Activated naive CD4-positive, alpha-beta T cell treated with anti-CD3 and anti-CD28 coated beads, Interleukin-2, amount 50 U/mL, for 16 hours (primary cell): ENCODE data around the gene PAK4.
A peak's percentile ranks its signal among the peaks of the same experiment; 100 is the strongest.
"Not testable (repeated sequence)": the region's sequence is repeated elsewhere in the genome, so short reads cannot be mapped to it uniquely, and the experiment has no call there.

Source experiments
- DNase-seq: peaks from one replicate; pipeline ENCODE4 v3.0.0-alpha.2; 2020

The PAK4 gene

DNA sequence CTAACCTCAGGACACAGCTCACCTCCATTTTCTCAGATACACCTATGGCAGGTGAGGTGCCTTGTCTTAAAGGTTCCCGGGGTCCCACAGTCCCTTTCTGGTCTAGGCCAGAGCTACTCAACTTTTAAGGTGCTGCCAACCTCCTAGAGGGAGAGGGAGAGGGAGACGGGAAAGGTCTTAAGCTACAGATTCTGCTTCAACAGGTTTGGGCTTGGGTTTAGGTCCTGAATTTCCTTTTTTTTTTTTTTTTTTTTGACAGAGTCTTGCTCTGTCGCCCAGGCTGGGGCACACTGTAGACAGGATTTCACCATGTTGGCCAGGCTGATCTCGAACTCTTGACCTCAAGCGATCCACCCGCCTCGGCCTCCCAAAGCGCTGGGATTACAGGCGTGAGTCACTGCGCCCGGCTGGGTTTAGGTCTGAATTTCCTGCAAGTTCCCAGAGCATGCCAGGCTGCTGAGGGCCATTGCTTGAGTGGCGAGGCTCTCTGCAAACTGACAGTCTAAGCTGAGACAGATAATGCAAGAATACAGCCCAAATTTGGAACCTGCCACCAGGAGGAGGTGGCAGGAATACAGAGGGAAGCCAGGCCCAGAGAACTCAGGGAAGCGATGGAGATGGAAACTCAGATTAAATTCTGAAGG lies 86.3 kb downstream of the PAK4 start:
- no peak for DNase-seq

DNA sequence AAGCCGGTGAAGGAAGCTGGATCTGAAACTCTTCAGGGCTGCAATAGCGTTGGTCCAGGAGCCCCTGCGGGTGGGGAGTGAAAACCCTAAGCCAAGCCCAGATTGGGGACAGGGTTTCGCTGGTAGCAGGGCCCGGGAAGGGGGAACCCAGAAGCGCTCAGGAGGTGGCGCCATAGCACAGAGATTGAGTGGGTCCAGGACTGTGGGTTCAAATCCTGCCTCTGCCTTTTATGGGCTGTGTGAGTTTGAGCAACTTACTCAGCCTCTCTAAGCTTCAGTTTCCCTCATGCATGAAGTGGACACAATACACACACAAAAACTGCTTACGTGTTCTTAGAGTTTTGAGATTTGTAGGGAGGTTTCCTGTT lies 86.8 kb downstream of the PAK4 start:
- DNase-seq: peak; percentile 61

DNA sequence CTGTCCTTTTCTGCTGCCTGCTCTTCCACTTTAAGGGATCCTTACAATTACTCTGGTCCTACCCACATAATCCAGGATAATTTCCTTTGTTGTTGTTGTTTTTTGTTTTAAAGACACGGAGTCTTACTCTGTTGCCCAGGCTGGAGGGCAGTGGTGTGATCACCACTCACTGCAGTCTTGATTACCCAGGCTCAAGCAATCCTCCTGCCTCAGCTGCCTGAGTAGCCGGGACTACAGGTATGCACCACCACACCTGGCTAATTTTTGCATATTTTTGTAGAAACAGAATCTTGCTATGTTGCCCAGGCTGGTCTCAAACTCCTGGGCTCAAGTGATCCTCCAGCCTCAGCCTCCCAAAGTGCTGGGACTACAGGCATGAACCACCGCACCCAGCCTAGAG lies 89.7 kb downstream of the PAK4 start:
- DNase-seq: not testable (repeated sequence)

DNA sequence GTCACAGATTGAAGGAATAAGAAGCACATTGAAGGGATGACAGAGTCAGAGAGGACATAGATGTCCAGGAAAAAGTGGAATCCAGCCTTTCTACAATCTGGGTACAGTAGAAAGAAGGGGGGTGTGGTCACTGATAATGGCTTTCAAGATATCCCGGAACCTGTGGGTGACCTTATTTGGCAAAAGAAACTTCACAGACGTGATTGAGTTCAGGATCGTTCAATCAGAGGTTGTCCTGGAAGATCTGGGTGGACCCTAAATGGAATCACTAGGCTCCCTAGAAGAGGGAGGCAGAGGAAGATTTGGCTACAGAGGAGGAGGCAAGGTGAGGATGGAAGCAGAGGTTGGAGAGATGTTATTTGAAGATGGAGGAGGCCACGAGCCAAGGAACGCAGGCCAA lies 91.5 kb downstream of the PAK4 start:
- no peak for DNase-seq

DNA sequence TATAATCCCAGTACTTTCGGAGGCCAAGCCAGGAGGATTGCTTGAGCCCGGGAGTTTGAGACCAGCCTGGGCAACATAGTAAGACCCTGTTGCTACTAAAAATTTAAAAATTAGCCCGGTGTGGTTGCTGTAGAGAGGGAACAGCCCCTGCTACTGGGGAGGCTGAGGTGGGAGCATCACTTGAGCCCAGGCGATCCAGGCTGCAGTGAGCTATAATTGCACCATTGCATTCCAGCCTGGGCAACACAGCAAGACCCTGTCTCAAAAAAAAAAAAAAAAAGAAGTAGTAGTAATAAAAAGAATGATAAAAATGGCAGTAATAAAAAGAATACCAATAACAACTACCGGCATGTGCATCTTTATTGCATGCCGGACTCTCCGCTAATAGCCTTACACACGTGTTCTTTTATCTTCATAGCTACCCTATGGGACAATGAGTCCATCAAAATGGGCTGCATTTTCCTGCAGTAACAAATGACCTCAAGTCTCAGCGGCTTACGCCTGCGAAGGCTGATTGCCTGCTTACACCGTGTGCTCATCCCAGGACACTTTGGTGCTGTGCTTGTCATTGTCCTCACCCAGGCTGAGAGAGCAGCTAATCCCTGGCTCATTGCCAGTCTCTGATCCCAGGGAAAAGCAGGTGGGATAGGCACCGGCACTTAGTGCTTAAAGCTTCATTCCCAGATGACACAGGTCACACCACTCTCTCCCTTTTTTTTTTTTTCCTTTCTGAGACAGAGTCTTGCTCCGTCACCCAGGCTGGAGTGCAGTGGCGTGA lies 92.8 kb downstream of the PAK4 start:
- DNase-seq: no peak

DNA sequence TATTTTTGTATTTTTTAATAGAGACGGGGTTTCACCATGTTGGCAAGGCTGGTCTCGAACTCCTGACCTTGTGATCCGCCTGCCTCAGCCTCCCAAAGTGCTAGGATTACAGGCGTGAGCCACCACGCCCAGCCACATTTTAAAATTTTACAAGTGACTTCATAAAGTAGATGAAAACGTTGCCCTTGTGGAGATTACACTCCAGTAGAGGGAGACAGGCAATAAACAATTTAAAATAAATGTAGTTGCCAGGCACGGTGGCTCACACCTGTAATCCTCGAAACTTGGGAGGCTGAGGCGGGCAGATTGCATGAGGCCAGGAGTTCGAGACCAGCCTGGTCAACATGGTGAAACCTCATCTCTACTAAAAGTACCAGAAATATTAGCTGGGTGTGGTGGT lies 93.5 kb downstream of the PAK4 start:
- DNase-seq: not testable (repeated sequence)

DNA sequence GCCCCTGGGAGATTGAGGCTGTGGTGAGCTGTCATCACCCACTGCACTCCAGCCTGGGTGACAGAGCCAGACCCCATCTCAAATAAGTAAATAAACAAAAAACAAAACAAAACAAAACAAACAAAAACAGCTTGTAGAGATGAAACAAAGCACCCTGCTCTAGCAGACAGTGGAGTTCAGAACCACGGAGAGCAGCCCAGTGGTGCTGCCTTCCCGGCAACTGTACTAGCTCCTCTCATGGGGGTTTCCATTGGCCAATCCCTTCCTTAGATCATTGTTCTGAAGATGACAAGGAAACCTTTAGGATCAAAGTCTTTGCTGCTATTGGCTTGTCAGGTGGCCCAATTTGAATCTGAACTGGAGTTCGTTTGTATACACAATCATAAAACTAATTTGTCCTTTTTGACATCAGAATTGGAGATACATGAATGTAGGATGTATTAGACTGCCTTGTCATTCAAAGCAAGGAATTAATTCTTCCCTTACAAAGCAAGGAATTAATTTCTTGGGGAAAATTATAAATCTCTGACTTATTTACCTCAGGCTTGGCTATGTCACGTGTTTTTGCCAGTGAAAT lies 98.2 kb downstream of the PAK4 start:
- DNase-seq: no peak

DNA sequence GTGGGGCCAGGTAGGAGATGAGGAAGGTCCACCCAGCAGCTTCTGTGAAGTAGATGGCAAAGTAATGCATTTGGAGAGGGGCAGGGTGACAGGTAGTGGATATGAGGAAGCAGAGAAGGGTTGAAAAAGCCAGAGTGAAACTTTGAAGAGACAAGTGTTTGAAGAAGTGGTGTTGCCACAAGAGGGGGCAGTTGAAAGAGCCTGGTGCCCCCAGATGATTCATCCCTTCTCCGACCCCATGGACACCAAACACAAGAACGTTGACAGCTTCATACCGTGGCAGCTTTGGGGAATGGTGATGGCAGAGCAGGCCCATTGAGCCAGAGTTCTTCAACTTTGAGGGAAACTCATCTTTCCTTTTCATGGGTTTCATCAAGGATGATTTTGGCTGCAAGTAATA lies 99.3 kb downstream of the PAK4 start:
- no peak for DNase-seq
